HepG2 (cell line): ENCODE data around the gene CS. TPM values are rescaled to one million over a fixed set of nuclear protein-coding genes. Genes with fewer than 3 reads are reported as not detected.

ENCODE experiments used
- ARID4A ChIP-seq: sonication (generic); formaldehyde crosslinking; IDR thresholded peaks from 2 replicates; pipeline ENCODE4 v1.5.0; 2020; ENCODE audit warnings: mild to moderate bottlenecking, missing genetic modification reagents, borderline replicate concordance
- BRD4 ChIP-seq: sonication (generic); formaldehyde crosslinking; IDR thresholded peaks from 2 replicates; pipeline ENCODE4 v1.4.0; 2020; ENCODE audit warnings: missing genetic modification reagents
- CCDC6 ChIP-seq: sonication (generic); formaldehyde crosslinking; IDR thresholded peaks from 2 replicates; pipeline ENCODE4 v1.8.1; 2022; ENCODE audit warnings: mild to moderate bottlenecking, missing genetic modification reagents, moderate library complexity
- MYPOP ChIP-seq: sonication (generic); formaldehyde crosslinking; IDR thresholded peaks from 2 replicates; pipeline ENCODE4 v1.8.1; 2023; ENCODE audit warnings: mild to moderate bottlenecking, moderate library complexity, missing genetic modification reagents
- PRDM4 ChIP-seq: sonication (generic); formaldehyde crosslinking; IDR thresholded peaks from 2 replicates; pipeline ENCODE4 v1.9.0; 2021; ENCODE audit warnings: missing genetic modification reagents, borderline replicate concordance
- PRMT3 ChIP-seq: sonication (generic); formaldehyde crosslinking; IDR thresholded peaks from 2 replicates; pipeline ENCODE4 v1.8.1; 2022; ENCODE audit warnings: low read depth, mild to moderate bottlenecking, moderate library complexity, missing genetic modification reagents, borderline replicate concordance
- SOX5 ChIP-seq: IDR thresholded peaks from 2 replicates; pipeline ENCODE4 v1.6.1; 2016; ENCODE audit warnings: borderline replicate concordance
- SPEN ChIP-seq: sonication (generic); formaldehyde crosslinking; IDR thresholded peaks from 2 replicates; pipeline ENCODE4 v1.5.1; 2020; ENCODE audit warnings: low read depth, mild to moderate bottlenecking, missing genetic modification reagents
- TGIF2 ChIP-seq: IDR thresholded peaks from 2 replicates; pipeline ENCODE4 v1.6.1; 2016; ENCODE audit warnings: control low read depth, missing compliant biosample characterization
- YEATS4 ChIP-seq: sonication (generic); formaldehyde crosslinking; IDR thresholded peaks from 2 replicates; pipeline ENCODE4 v1.4.0; 2020; ENCODE audit warnings: missing genetic modification reagents, borderline replicate concordance
- ZBTB20 ChIP-seq: sonication (generic); formaldehyde crosslinking; IDR thresholded peaks from 2 replicates; pipeline ENCODE4 v1.8.1; 2023; ENCODE audit warnings: missing genetic modification reagents, low read depth, mild to moderate bottlenecking, borderline replicate concordance
- ZHX1 ChIP-seq: sonication (generic); formaldehyde crosslinking; IDR thresholded peaks from 2 replicates; pipeline ENCODE4 v1.8.1; 2022; ENCODE audit warnings: low read depth, mild to moderate bottlenecking, missing genetic modification reagents
- ZNF275 ChIP-seq: sonication (generic); formaldehyde crosslinking; IDR thresholded peaks from 2 replicates; pipeline ENCODE4 v1.8.0; 2022; ENCODE audit warnings: missing genetic modification reagents, mild to moderate bottlenecking, inconsistent platforms, borderline replicate concordance
- ZNF563 ChIP-seq: sonication (generic); formaldehyde crosslinking; IDR thresholded peaks from 2 replicates; pipeline ENCODE4 v1.8.0; 2022; ENCODE audit warnings: mild to moderate bottlenecking, moderate library complexity, missing genetic modification reagents
- polyA plus RNA-seq, 8 experiments: library from polyadenylated mRNA; depleted of rRNA in 3 of 8; stranded (reverse) in 7 of 8; unstranded in 1 of 8; fragments of >200 nt; fragmentation: Illumina TruSeq in 4 of 8; extraction: Trizol in 4 of 8; gene quantifications; 2 replicates each; pipeline versions ENCODE4 v1.2.1 to v1.2.3, GENCODE V29; 2011 to 2016; ENCODE audit warnings: low read depth in 4 of 8, missing spikeins in 1 of 8, mixed read lengths in 1 of 8; ENCODE audit not compliant: insufficient read depth in 1 of 8
- total RNA-seq, 5 experiments: library from RNA; depleted of rRNA; stranded (reverse); fragments of >200 nt; fragmentation: Illumina TruSeq; extraction: Trizol; gene quantifications; 2 replicates each; pipeline ENCODE4 v1.2.3, GENCODE V29; 2016; ENCODE audit warnings: low read depth in 1 of 5

The CS gene
- total and polyA plus RNA-seq, 2 of the 13 experiments (the other 11 are each of a cell fraction or from before 2014, with no cell fraction given) = 173 to 175 TPM

- peak; percentile 94 for TF ChIP-seq ARID4A (CRISPR knock-in tag)
- TF ChIP-seq MYPOP (CRISPR knock-in tag) = peak; percentile 76
- peak; percentile 82; the same call in 1 of the 2 replicates for TF ChIP-seq YEATS4 (CRISPR knock-in tag)
- 0 out of 2 replicates have a peak, but pooled peaks have one; percentile 30 for TF ChIP-seq BRD4 (CRISPR knock-in tag)
- TF ChIP-seq PRDM4 (CRISPR knock-in tag) = 0 out of 2 replicates have a peak, but pooled peaks have one; percentile 66
- TF ChIP-seq PRMT3 (CRISPR knock-in tag) = no peak
- TF ChIP-seq ZBTB20 (CRISPR knock-in tag) = 0 out of 2 replicates have a peak, but pooled peaks have one; percentile 50
- 0 out of 2 replicates have a peak, but pooled peaks have one; percentile 46 for TF ChIP-seq ZHX1 (CRISPR knock-in tag)
- peak; percentile 40; the same call in 1 of the 2 replicates for TF ChIP-seq SOX5 (CRISPR knock-in tag)
- peak; percentile 93; the same call in 1 of the 2 replicates for TF ChIP-seq CCDC6
- TF ChIP-seq ZNF563 (CRISPR knock-in tag) = peak; percentile 56; the same call in 1 of the 2 replicates
- TF ChIP-seq ZNF275 = peak; percentile 82; the same call in 1 of the 2 replicates
- TF ChIP-seq SPEN (CRISPR knock-in tag) = peak; percentile 68
- peak; percentile 72; the same call in 1 of the 2 replicates for TF ChIP-seq TGIF2
Measured at GRCh38 chr12:56266693-56267442, 33.3 kb downstream of the CS start, which contains the start of gene COQ10A (continued).
